Epithelial cell of umbilical artery (primary cell): ENCODE measurements around the gene CSRNP2. TPM values are rescaled to one million over a fixed set of nuclear protein-coding genes. Genes with fewer than 3 reads are reported as not detected.

Experiments used
- total RNA-seq: library from RNA; depleted of rRNA; stranded (reverse); fragments of >200 nt; gene quantifications from 2 replicates; pipeline ENCODE4 v1.2.3, GENCODE V29; 2014

The CSRNP2 gene, protein sequence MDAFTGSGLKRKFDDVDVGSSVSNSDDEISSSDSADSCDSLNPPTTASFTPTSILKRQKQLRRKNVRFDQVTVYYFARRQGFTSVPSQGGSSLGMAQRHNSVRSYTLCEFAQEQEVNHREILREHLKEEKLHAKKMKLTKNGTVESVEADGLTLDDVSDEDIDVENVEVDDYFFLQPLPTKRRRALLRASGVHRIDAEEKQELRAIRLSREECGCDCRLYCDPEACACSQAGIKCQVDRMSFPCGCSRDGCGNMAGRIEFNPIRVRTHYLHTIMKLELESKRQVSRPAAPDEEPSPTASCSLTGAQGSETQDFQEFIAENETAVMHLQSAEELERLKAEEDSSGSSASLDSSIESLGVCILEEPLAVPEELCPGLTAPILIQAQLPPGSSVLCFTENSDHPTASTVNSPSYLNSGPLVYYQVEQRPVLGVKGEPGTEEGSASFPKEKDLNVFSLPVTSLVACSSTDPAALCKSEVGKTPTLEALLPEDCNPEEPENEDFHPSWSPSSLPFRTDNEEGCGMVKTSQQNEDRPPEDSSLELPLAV
- total RNA-seq = 16.9 and 28.0 TPM in 2 replicates

DNA sequence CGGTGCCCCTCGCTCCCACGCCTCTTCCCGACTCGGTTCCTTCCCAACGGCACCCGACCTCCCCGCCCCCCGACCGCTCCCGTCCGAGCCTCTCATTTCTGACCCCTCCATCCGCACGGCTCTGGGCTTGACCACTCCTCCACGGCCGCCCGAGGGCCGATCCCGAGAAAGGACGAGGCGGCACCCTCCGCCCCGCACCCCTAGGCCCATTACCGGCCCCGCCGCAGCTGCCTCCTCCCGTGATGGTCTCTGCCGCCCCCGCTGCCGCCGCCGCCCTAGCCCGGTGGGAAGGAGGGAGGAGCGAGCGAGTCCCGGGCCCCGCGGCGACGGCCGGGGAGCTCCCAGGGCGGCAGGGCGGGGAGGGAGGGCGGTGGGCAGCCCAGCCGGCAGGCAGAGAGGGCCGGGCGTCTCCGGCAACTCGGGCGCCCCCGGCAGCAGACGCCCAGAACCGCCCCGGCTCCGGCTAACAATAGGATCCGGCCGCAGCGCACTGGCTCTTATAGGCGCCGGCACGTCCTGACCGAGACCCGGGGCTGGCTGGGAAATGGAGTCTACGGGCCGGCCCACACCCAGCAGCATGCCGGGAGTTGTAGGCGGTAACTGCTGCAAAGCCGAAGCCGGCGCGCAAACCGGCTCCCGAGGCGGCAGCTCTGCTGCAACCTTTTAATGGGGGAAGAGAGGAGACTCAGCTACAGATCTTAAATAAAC lies at the start of gene CSRNP2:
TSS of gene CSRNP2 (minus strand) at position 471 of the 708 bp plus-strand sequence. CDS start 7,035 bp downstream, outside the sequence.

DNA sequence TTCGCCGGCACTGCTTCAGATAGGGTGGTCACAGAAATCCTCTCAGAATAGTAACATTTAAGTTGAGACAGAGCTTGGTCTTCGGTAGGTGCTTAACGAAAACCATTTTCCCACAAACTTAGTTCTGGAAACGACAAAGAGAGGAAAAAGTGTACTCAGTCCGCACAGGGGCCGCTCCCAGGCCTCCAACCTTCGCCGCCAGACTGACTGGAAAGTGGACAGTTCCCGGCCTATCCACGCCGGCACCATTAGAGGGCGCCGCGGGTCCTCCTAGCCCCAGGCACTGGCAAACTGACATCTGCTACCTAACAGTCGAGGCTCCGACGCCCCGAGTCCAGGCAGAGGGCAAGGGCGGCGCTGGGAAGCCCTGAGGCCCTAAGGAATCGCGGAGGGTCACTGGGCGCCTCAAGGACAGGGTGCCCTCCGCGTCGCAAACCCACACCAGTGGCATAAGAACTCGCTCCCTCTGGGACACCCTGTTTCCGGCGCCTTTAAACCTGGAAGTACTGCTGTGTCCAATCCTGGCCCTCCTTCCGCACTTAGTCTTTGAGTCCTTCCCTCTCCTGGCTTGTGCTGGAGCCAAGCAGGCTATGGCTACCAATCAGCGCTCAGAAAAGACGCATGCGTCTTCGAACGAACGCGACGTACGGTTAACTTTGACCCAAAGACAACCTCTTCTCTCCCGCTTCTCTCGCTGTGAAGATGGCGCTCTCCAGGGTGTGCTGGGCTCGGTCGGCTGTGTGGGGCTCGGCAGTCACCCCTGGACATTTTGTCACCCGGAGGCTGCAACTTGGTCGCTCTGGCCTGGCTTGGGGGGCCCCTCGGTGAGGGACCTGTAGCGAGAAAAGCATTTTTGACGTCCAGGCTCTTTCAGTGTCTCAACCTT lies 35.5 kb downstream of the CSRNP2 start, which contains the start of gene LETMD1:
TSS of gene LETMD1 (plus strand) at position 673 of the 886 bp plus-strand sequence. CDS start at position 703, 30 bp downstream.

DNA sequence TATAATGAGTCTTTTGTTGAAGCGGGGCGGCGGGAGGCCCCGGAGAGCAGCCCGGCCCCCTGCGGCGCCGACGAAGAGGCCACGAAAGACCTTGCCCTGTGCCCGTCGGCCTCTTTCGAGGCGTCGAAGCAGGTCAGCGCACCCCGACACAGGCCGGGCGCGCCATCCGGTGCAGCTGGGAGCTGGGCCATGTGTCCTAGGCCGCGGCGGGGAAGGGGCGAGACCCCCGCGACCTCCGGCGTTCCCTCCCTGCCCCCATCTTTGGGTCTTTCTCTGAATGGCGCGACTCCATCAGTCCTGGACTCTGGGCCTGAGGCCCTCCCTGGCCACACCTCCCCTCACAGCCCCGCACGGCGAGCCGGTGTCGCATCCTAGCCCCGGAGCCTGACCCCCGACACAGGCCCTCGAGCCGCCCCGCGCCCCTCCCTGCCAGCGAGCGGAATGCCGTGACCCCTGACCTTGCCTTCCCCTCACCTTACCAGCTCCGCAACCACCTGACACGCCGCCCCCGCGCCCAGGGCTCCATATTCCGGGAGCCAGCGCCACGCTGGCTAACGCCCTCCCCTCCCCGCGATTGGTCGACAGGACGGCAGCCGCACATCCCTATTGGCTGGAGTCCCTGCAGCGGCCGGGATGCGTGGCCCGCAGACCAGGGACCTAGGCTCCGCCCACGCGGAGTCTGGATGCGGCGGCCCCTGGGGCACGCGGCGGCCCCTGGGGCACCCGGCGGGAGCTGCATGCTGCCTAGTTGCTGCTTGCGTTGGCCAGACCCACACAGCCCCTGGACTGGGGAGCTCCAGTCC lies 57.4 kb downstream of the CSRNP2 start, which contains the start of gene SLC11A2:
TSS of gene SLC11A2 (minus strand) at position 549 of the 803 bp plus-strand sequence. CDS start 15,656 bp downstream, outside the sequence.

Other genes starting within 250 kb of the CSRNP2 start
- gene TMPRSS12, start 240.7 kb downstream of the CSRNP2 start, total RNA-seq = not detected in 2 replicates
- not detected in 2 replicates for gene HIGD1C, start 131.1 kb downstream of the CSRNP2 start, total RNA-seq
- 40.0 and 47.4 TPM in 2 replicates for gene SLC11A2, start 57.2 kb downstream of the CSRNP2 start, total RNA-seq
- 17.9 and 21.7 TPM in 2 replicates for gene LETMD1, start 35.3 kb downstream of the CSRNP2 start, total RNA-seq
- gene TFCP2, start 89.5 kb upstream of the CSRNP2 start, total RNA-seq = 9.0 and 9.1 TPM in 2 replicates
- 0.32 and 0.61 TPM in 2 replicates for gene POU6F1, start 134.5 kb upstream of the CSRNP2 start, total RNA-seq
- gene DAZAP2, start 155.2 kb upstream of the CSRNP2 start, total RNA-seq = 52.0 and 58.5 TPM in 2 replicates
- 6.2 and 7.4 TPM in 2 replicates for gene SMAGP, start 186.8 kb upstream of the CSRNP2 start, total RNA-seq
- not detected in 2 replicates for gene BIN2, start 240.6 kb upstream of the CSRNP2 start, total RNA-seq